Activated CD8-positive, alpha-beta memory T cell treated with anti-CD3 and anti-CD28 coated beads, Interleukin-2, amount 50 U/mL, for 24 hours (primary cell): ENCODE data around the gene AK6.
"Not testable (repeated sequence)": the region's sequence is repeated elsewhere in the genome, so short reads cannot be mapped to it uniquely, and the experiment has no call there.

ENCODE experiments used
- DNase-seq: peaks from one replicate; pipeline ENCODE4 v3.0.0-alpha.2; 2020; ENCODE audit errors: extremely low read depth

AK6 gene

GRCh38 chr5:69335341-69335935 is 33.9 kb downstream of the AK6 start:
- DNase-seq = no peak

DNA sequence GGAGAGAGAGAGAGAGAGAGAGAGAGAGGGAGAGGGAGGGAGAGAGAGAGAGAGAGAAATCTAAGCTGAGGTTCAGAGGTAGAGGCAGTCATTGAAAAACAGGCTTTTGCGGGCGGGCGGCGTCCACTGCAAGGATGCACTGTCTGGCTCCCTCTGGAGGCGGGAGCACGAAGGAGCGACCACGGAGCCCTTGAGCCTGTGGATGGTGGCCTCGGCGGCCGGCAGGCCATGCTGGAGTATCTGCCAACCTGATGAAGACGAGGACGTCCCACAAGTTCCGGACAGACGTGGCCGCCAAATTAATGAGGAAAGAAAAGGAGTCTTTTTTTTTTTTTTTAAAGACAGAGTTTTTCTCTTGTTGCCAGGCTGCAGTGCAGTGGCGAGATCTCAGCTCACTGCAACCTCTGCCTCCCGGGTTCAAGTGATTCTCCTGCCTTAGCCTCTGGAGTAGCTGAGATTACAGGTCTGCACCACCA is 34.5 kb downstream of the AK6 start:
- peak; percentile 25 for DNase-seq

DNA sequence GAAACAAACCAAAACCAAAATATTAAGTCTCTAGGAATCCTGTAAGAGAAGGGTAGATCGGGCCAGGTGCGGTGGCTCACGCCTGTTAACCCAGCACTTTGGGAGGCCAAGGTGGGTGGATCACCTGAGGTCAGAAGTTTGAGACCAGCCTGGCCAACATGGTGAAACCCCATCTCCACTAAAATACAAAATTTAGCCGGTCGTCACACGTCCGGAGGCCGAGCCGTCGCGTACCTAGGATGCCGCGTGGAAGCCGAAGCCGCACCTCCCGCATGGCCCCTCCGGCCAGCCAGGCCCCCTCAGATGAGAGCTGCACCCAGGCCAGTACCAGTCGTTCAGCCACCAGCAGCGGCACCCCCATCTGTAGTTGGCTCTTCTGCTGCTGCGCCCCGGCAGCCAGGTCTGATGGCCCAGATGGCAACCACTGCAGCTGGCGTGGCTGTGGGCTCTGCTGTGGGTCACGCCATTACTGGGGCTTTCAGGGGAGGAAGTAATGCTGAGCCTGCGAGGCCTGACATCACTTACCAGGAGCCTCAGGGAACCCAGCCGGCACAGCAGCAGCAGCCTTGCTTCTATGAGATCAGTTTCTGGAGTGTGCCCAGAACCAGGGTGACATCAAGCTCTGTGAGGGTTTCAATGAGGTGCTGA is 35.5 kb downstream of the AK6 start:
- not testable (repeated sequence) for DNase-seq

- DNase-seq = no peak
These were observed 37.5 kb downstream of the AK6 start for GRCh38 chr5:69331528-69332445.

DNA sequence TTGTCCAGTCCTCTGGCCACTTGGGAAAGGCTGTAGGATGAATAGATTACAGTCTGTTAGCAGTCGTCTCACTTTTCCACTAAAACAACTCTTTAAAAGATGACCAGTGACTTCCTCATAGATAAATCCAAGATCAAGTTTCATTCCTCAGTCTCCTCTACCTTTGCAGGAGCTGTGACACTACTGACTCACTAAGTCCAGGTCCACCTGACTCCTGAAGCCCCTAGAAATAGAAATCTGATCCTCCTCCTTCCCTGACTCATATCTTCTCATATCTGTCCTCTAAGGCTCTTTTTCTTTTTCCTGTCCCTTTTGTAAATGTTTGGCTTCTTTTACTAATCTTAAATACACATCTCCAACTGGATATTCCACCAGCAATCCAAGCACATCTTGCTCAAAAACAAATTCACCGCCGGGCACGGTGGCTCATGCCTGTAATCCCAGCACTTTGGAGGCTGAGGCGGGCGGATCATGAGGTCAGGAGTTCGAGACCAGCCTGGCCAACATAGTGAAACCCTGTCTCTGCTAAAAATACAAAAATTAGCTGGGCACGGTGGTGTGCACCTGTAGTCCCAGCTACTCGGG is 39.3 kb downstream of the AK6 start:
- DNase-seq = no peak

DNA sequence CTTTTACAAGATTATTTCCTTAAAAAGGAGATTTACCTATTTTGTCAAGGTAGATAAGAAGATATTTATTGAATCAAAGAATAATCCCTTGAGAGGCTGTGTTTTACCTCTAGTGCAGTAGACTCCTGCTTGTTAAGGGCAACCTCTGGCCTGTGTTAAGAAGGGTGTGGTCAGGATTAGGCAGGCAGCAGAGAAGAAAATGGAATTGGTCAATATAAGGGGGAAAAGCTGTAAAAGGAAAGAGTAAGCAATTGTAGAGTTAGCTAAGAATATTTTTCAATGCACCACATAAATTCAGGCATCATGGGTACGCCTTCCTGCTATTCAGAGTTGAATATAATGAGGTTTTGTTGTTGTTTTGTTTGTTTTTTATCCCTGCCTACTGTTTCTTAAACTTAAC is 43.0 kb downstream of the AK6 start:
- no peak for DNase-seq

DNA sequence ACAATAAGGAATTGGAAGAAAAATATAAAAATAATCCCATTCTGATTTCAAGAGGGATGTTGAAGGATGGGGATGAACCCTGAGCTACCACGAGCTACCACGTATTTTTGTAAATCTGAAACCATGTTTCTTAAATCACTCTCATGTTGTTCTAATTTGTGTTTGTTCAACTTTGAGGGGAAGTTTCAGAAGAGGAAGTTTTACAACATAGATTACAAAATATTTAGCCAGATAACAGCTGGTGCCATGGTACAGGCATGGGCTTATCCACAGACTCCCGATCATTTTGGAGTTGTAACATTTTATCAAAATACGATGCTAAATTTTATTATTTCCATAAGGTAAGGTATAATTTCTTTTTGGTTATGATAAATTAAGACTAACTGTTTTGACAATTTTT is 51.9 kb downstream of the AK6 start:
- DNase-seq = no peak

DNA sequence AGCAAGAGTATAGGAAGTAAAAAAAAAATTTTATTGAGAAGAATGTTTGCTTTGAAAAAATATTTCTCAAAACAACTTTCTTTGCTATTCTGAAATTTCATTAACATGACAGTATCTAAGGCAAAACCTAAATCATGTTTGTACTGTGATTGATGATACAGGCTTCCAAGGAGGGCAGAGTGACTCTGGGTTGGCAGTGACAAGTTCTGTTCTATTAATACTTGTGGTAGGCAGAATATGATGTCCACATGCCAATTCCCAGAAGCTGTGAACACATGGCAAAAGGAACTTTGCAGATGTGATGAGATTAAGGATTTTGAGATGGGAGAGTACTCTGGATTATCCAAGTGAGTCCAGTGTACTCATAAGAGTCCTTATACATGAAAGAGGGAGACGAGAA is 53.3 kb downstream of the AK6 start:
- no peak for DNase-seq

DNA sequence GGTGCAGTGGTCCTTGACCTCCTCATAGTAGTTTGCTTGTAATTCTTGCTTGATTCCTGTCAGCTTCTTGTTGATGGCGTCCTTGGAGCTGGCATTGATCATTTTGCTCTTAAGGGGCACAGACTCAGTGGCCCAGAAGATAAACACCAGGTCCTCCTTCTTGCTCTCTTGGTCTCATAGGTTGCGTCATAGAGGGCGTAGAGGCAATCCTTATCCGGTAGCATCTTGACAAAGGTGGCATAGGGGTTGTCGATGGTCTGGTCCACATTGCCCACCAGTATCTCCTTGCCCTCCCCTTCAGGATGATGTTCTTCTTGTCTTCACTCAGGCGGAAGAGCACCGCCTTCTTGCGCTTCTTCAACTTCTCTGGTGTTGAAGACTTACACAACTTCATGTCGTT is 55.9 kb downstream of the AK6 start:
- no peak for DNase-seq

- DNase-seq = no peak
These were observed 56.7 kb downstream of the AK6 start for GRCh38 chr5:69312459-69313160.

GRCh38 chr5:69309380-69309779 is 59.9 kb downstream of the AK6 start:
- DNase-seq = no peak

- DNase-seq = no peak
These were observed 61.2 kb downstream of the AK6 start for GRCh38 chr5:69308046-69308553.

GRCh38 chr5:69305512-69305911 is 63.8 kb downstream of the AK6 start:
- no peak for DNase-seq
